Fibroblast of lung (primary cell): ENCODE data around the gene AMFR. TPM values are rescaled to one million over a fixed set of nuclear protein-coding genes. Genes with fewer than 3 reads are reported as not detected.

Experiments used
- DNase-seq, 2 donors: peaks; one replicate each; pipeline versions ENCODE4 v3.0.0 to v3.0.0-alpha.2; 2010; ENCODE audit warnings: low read depth in 2 of 2
- H2AFZ ChIP-seq: 2 replicates; pipeline ENCODE4 v1.5.1; 2012; ENCODE audit warnings: low read length, control low read depth, inconsistent platforms
- H3K27ac ChIP-seq: 2 replicates; pipeline ENCODE4 v1.5.1; 2011; ENCODE audit warnings: low read length, control low read depth; ENCODE audit not compliant: insufficient read depth
- H3K27me3 ChIP-seq: 2 replicates; pipeline ENCODE4 v1.5.1; 2011; ENCODE audit warnings: mild to moderate bottlenecking, low read length; ENCODE audit not compliant: control insufficient read depth, insufficient read depth
- H3K36me3 ChIP-seq: 2 replicates; pipeline ENCODE4 v1.5.1; 2011; ENCODE audit warnings: low read length; ENCODE audit not compliant: control insufficient read depth, insufficient read depth
- H3K4me1 ChIP-seq: 2 replicates; pipeline ENCODE4 v1.5.1; 2011; ENCODE audit warnings: low read length; ENCODE audit not compliant: control insufficient read depth, insufficient read depth; ENCODE audit errors: extremely low read depth
- H3K4me2 ChIP-seq: 2 replicates; pipeline ENCODE4 v1.5.1; 2011; ENCODE audit warnings: low read length, control low read depth; ENCODE audit not compliant: insufficient read depth; ENCODE audit errors: extremely low read depth
- H3K4me3 ChIP-seq, 4 experiments: fragments of 200-600 bp in 1 of 4; sonication (generic) in 1 of 4; replicated peaks in 1 of 4; 2 replicates each; pipeline ENCODE4 v1.5.1; 2011 to 2016; ENCODE audit warnings: low read length in 4 of 4, low read depth in 3 of 4, mild to moderate bottlenecking in 3 of 4, control low read depth in 2 of 4, inconsistent platforms in 1 of 4, mixed read lengths in 1 of 4; ENCODE audit not compliant: insufficient read depth in 1 of 4; ENCODE audit errors: control extremely low read depth in 1 of 4
- H3K79me2 ChIP-seq: 2 replicates; pipeline ENCODE4 v1.5.1; 2012; ENCODE audit warnings: mild to moderate bottlenecking, low read length, inconsistent platforms; ENCODE audit not compliant: control insufficient read depth, insufficient read depth
- H3K9ac ChIP-seq: 2 replicates; pipeline ENCODE4 v1.5.1; 2011; ENCODE audit warnings: mild to moderate bottlenecking, low read length, control low read depth; ENCODE audit not compliant: insufficient read depth
- H3K9me3 ChIP-seq: 2 replicates; pipeline ENCODE4 v1.5.1; 2012; ENCODE audit warnings: low read depth, low read length; ENCODE audit not compliant: control insufficient read depth, insufficient read depth
- H4K20me1 ChIP-seq: 2 replicates; pipeline ENCODE4 v1.5.1; 2011; ENCODE audit warnings: low read length; ENCODE audit not compliant: control insufficient read depth, insufficient read depth; ENCODE audit errors: extremely low read depth
- EZH2 ChIP-seq: IDR thresholded peaks from 2 replicates; pipeline ENCODE4 v1.5.1; 2012; ENCODE audit warnings: low read length, control low read depth, mild to moderate bottlenecking; ENCODE audit errors: missing control alignments
- polyA plus RNA-seq, 2 donors: library from polyadenylated mRNA; depleted of rRNA in 1 of 2; stranded (reverse) in 1 of 2; unstranded in 1 of 2; fragments of >200 nt; gene quantifications; 2 replicates each; pipeline ENCODE4 v1.2.1, GENCODE V29; 2011 to 2012; ENCODE audit warnings: missing spikeins in 1 of 2
- total RNA-seq: library from RNA; depleted of rRNA; stranded (reverse); fragments of >200 nt; gene quantifications from 2 replicates; pipeline ENCODE4 v1.2.1, GENCODE V29; 2014
- TF ChIP-seq, protein P1 (sequence below), 2 donors: IDR thresholded peaks in 1 of 2; conservative IDR thresholded peaks in 1 of 2; 1 replicate in 1 of 2; 2 replicates in 1 of 2; pipeline ENCODE4 v1.5.1; 2011 to 2012; ENCODE audit warnings: low read length in 2 of 2, control low read depth in 1 of 2, inconsistent platforms in 1 of 2, low read depth in 1 of 2, mild to moderate bottlenecking in 1 of 2

The AMFR gene
- total and polyA plus RNA-seq, 2 donors (not counting 1 experiment from before 2014, with no cell fraction given): 75.9 to 413 TPM

DNA sequence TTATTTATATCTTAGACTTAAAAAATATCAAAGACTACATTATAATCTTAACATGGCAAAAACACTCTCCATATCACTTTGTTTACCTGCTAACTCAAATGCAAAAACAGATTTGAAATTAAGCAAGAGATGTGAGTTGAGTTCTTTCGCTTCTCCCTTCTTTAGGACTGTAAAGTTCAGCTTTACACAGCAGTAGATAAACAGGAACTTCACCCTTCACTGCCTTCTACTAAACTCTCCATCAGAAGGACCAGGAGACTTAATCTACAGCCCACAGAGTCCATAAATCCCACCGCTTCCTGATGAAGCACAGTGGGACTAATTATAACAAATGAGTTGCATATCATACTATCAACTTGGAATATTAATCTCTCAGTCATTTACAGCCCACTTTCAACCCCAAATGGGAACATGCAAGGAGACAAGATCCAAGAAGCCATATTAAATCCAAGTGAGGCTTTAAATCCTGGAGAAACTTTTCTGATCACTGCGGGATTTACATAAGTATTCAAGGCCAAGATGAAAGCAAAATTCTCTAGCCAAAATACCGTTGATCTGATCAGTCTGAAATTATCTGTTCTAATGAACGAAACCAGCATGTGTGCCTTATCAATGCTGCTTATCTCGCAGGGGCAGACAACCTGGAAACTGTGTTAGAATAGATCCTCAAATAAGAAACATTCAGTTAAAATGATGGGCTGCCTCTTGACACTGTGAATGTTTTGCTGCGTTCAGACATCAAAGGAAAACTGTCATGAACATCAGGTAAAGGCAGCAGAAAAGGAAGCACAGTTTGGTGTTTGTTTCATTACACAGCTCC is 1.6 kb downstream of the AMFR start:
- Histone ChIP-seq H3K27me3 (no peaks in the 10 kb centered on the region), H3K36me3 (no peaks in the 10 kb centered on the region), H3K4me2 (peak overlapping the region; percentile 80), H3K4me3 (peak overlapping the region; percentile 78 to 89 (median 80)), H3K9ac (peak overlapping the region; percentile 51), H3K27ac (peak overlapping the region; percentile 58), H3K4me1 (peaks cover 8% of the 10 kb centered on the region), H3K9me3 (no peaks in the 10 kb centered on the region), H2AFZ (peak overlapping the region; percentile 32), H3K79me2 (peaks cover 56% of the 10 kb centered on the region), H4K20me1 (no peaks in the 10 kb centered on the region)
- no peak for TF ChIP-seq EZH2
- TF ChIP-seq, protein P1, sequence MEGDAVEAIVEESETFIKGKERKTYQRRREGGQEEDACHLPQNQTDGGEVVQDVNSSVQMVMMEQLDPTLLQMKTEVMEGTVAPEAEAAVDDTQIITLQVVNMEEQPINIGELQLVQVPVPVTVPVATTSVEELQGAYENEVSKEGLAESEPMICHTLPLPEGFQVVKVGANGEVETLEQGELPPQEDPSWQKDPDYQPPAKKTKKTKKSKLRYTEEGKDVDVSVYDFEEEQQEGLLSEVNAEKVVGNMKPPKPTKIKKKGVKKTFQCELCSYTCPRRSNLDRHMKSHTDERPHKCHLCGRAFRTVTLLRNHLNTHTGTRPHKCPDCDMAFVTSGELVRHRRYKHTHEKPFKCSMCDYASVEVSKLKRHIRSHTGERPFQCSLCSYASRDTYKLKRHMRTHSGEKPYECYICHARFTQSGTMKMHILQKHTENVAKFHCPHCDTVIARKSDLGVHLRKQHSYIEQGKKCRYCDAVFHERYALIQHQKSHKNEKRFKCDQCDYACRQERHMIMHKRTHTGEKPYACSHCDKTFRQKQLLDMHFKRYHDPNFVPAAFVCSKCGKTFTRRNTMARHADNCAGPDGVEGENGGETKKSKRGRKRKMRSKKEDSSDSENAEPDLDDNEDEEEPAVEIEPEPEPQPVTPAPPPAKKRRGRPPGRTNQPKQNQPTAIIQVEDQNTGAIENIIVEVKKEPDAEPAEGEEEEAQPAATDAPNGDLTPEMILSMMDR (conservative IDR thresholded peaks at IDR 0.05 in 1 of 2, IDR thresholded peaks at IDR 0.05 in 1 of 2; ENCODE audit: low read depth in 1 of 2, low read length in 2 of 2): no peak
- DNase-seq: peak in 1 of 2 donors; percentile 14

DNA sequence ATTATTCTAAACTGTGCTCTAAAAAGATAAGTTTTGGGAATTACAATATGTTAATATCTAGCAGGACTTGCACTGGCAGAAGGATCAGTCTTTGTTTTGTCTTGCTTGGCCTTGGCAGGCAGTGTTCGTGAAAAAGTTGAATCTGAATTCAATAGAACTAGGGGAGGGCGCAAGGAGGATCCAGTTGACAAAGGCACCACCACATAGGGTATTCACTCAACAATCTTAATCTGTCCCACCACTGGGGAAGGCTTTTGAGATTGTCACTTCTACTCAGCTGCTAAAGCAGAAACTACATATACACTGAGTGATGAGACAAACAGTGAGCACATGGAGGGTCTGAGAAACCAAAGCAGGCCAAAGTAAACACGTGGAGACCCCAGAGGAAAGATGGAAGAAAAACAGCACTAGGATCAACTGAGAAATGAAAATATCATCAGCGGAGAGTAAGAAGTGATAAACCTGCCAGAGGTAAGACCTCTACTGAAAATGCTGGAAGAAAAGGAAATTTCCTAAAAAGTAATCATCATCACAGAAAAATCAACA is 2.4 kb downstream of the AMFR start:
- Histone ChIP-seq H3K27ac (no peak overlapping the region), H3K4me1 (peaks cover 8% of the 10 kb centered on the region), H4K20me1 (no peaks in the 10 kb centered on the region), H3K79me2 (peaks cover 63% of the 10 kb centered on the region), H3K27me3 (no peaks in the 10 kb centered on the region), H3K9me3 (no peaks in the 10 kb centered on the region), H3K9ac (no peak overlapping the region), H3K36me3 (no peaks in the 10 kb centered on the region), H3K4me3 (peak overlapping the region in 1 of 4 experiments; percentile 79), H3K4me2 (peak overlapping the region; percentile 25), H2AFZ (no peak overlapping the region)
- TF ChIP-seq, protein P1 (conservative IDR thresholded peaks at IDR 0.05 in 1 of 2, IDR thresholded peaks at IDR 0.05 in 1 of 2; ENCODE audit: low read depth in 1 of 2, low read length in 2 of 2): no peak
- TF ChIP-seq EZH2: no peak
- DNase-seq: no peak

DNA sequence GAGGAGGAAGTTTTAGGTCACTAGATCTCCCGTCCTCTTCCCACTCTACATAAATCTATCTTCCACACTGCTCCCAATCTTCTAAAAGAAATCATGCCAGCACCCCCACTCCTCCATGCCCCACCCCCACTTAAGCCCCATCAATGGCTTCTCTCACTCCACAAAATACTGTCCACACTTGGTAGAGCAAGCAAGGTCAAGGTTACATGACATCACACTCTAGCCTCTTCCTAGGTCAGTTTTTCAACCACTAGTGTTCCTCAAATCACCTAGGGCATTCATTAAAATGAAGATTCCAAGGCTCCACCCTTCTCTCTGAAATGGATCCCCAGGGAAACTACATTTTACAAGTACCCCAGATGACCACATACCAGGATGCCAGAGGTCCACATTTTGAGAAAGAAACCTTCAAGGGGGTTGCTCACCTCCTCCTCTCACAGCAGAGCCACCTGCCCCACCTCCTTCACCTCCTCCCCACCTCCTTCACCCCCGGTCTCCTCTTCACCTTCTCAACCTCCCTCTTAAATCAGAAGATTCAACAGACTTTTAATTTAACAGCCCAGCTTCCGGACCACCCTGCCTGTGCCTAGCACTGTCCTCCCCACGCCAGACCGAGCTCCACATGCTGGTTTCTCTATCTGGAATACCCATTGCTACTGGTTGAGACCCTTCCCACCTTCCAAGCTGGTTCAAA is 3.2 kb downstream of the AMFR start:
- H3K36me3 ChIP-seq: no peaks in the 10 kb centered on the region
- H3K4me2 ChIP-seq: no peak overlapping the region
- no peaks in the 10 kb centered on the region for H3K9me3 ChIP-seq
- no peak overlapping the region for H3K4me3 ChIP-seq
- no peak overlapping the region for H3K9ac ChIP-seq
- no peaks in the 10 kb centered on the region for H3K27me3 ChIP-seq
- no peaks in the 10 kb centered on the region for H4K20me1 ChIP-seq
- DNase-seq: no peak
- TF ChIP-seq, protein P1 (conservative IDR thresholded peaks at IDR 0.05 in 1 of 2, IDR thresholded peaks at IDR 0.05 in 1 of 2; ENCODE audit: low read depth in 1 of 2, low read length in 2 of 2): no peak
- no peak for TF ChIP-seq EZH2
- H2AFZ ChIP-seq: no peak overlapping the region
- H3K79me2 ChIP-seq: peaks cover 71% of the 10 kb centered on the region
- H3K27ac ChIP-seq: no peak overlapping the region
- H3K4me1 ChIP-seq: peaks cover 8% of the 10 kb centered on the region
